ENCODE results near the gene KCNK10. TPM values are rescaled to one million over a fixed set of nuclear protein-coding genes. Genes with fewer than 3 reads are reported as not detected.

Gene KCNK10
- 11.8 TPM for total RNA-seq

- peak; percentile 52 to 56 for DNase-seq (ENCODE audit: low spot score in 2 of 2)
- no peak for FAIRE-seq
These were observed at the start of gene KCNK10 for GRCh38 chr14:88323086-88323522. Gene KCNK10, minus strand, starts transcription at chr14:88323269. Its CDS starts 471 bp downstream, at chr14:88322798.

GRCh38 chr14:88369496-88369895 is 46.4 kb upstream of the KCNK10 start:
- FAIRE-seq (no peak), DNase-seq (ENCODE audit: low spot score in 2 of 2) (no peak)

GRCh38 chr14:88364710-88365413 is 41.8 kb upstream of the KCNK10 start:
- DNase-seq (ENCODE audit: low spot score in 2 of 2) (no peak), FAIRE-seq (no peak)

- FAIRE-seq (no peak), DNase-seq (ENCODE audit: low spot score in 2 of 2) (no peak)
These were observed 40.6 kb upstream of the KCNK10 start for GRCh38 chr14:88363644-88364043.

- FAIRE-seq (peak; percentile 23), DNase-seq (ENCODE audit: low spot score in 2 of 2) (no peak)
These were observed 36.4 kb upstream of the KCNK10 start for GRCh38 chr14:88359500-88359899.

- DNase-seq (ENCODE audit: low spot score in 2 of 2) (no peak), FAIRE-seq (no peak)
These were observed 31.3 kb upstream of the KCNK10 start for GRCh38 chr14:88354358-88354757.

- DNase-seq (ENCODE audit: low spot score in 2 of 2): no peak
- no peak for FAIRE-seq
These were observed 29.6 kb upstream of the KCNK10 start for GRCh38 chr14:88352698-88353097.

- peak; percentile 31 for FAIRE-seq
- DNase-seq (ENCODE audit: low spot score in 2 of 2): peak in 1 of 2 donors; percentile 7
These were observed 29.1 kb upstream of the KCNK10 start for GRCh38 chr14:88351966-88352691.

- DNase-seq (ENCODE audit: low spot score in 2 of 2) (no peak), FAIRE-seq (no peak)
These were observed 25.5 kb upstream of the KCNK10 start for GRCh38 chr14:88348546-88348945.

- DNase-seq (ENCODE audit: low spot score in 2 of 2) (no peak), FAIRE-seq (no peak)
These were observed 23.1 kb upstream of the KCNK10 start for GRCh38 chr14:88346048-88346639.

GRCh38 chr14:88342980-88343379 is 19.9 kb upstream of the KCNK10 start:
- DNase-seq (ENCODE audit: low spot score in 2 of 2) (no peak), FAIRE-seq (no peak)

GRCh38 chr14:88340357-88340756 is 17.3 kb upstream of the KCNK10 start:
- no peak for DNase-seq (ENCODE audit: low spot score in 2 of 2)
- FAIRE-seq: peak; percentile 100

GRCh38 chr14:88333036-88333435 is 10.0 kb upstream of the KCNK10 start:
- DNase-seq (ENCODE audit: low spot score in 2 of 2): no peak
- no peak for FAIRE-seq

GRCh38 chr14:88327497-88327896 is 4.4 kb upstream of the KCNK10 start:
- DNase-seq (ENCODE audit: low spot score in 2 of 2): no peak
- no peak for FAIRE-seq

GRCh38 chr14:88326352-88327103 is 3.5 kb upstream of the KCNK10 start:
- no peak for FAIRE-seq
- no peak for DNase-seq (ENCODE audit: low spot score in 2 of 2)

- FAIRE-seq: no peak
- DNase-seq (ENCODE audit: low spot score in 2 of 2): no peak
These were observed 2.8 kb upstream of the KCNK10 start for GRCh38 chr14:88325883-88326282.

GRCh38 chr14:88324930-88325329 is 1.9 kb upstream of the KCNK10 start:
- DNase-seq (ENCODE audit: low spot score in 2 of 2) (no peak), FAIRE-seq (no peak)

GRCh38 chr14:88324491-88324890 is 1.4 kb upstream of the KCNK10 start:
- no peak for DNase-seq (ENCODE audit: low spot score in 2 of 2)
- no peak for FAIRE-seq

GRCh38 chr14:88323523-88324199 is 592 bp upstream of the KCNK10 start:
- FAIRE-seq (no peak), DNase-seq (ENCODE audit: low spot score in 2 of 2) (peak in 1 of 2 donors; percentile 36)

- peak in 1 of 2 donors; percentile 46 for DNase-seq (ENCODE audit: low spot score in 2 of 2)
These were observed 474 bp downstream of the KCNK10 start for GRCh38 chr14:88322504-88323085.

More at GRCh38 chr14:88322504-88323085, 474 bp downstream of the KCNK10 start:
- no peak for FAIRE-seq
